SU-DHL-6 (cell line): ENCODE measurements around the gene RAX2.

Experiments
- EZH2phosphoT487 ChIP-seq: fragments of 200-600 bp; sonication (generic), shearing (Covaris generic); conservative IDR thresholded peaks from 2 replicates; pipeline ENCODE4 v1.6.1; 2018; ENCODE audit warnings: mild to moderate bottlenecking, antibody characterized with exemption, low read length, moderate library complexity, mixed read lengths
- TF ChIP-seq, protein P1 (sequence below): fragments of 200-600 bp; sonication (generic); IDR thresholded peaks from one replicate; pipeline ENCODE4 v1.5.1; 2017; ENCODE audit warnings: antibody characterized with exemption, mild to moderate bottlenecking, low read length, moderate library complexity; ENCODE audit not compliant: insufficient read depth, poor library complexity, severe bottlenecking

DNA sequence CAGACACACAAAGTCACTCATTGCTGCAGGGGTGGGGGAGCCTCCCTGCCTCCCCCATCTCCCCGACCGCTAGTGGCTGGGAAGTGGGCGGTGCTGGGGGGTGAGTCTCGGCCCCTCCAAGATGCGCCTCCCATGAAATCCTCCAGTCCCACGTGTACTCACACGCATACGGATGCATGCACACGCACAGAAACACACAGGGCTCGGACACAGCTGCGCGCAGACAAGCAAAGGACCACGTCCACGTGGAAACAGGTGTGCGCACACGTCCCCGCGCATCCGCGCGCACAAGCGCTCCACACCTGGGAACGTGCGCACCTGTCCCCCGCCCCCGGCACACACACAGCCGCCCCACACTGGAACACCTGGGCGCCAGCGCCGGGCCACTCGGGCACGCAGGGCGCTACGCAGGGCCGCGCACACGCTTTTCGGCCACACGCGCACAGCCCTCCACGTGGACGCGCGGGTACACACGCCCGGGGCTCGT, 13.5 kb upstream of the RAX2 start:
- TF ChIP-seq, protein P1, sequence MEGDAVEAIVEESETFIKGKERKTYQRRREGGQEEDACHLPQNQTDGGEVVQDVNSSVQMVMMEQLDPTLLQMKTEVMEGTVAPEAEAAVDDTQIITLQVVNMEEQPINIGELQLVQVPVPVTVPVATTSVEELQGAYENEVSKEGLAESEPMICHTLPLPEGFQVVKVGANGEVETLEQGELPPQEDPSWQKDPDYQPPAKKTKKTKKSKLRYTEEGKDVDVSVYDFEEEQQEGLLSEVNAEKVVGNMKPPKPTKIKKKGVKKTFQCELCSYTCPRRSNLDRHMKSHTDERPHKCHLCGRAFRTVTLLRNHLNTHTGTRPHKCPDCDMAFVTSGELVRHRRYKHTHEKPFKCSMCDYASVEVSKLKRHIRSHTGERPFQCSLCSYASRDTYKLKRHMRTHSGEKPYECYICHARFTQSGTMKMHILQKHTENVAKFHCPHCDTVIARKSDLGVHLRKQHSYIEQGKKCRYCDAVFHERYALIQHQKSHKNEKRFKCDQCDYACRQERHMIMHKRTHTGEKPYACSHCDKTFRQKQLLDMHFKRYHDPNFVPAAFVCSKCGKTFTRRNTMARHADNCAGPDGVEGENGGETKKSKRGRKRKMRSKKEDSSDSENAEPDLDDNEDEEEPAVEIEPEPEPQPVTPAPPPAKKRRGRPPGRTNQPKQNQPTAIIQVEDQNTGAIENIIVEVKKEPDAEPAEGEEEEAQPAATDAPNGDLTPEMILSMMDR, result no peak
- TF ChIP-seq EZH2phosphoT487, result no peak
